GM21737 (cell line): ENCODE data around the gene NME5.

Source experiments
- ATAC-seq: cut with Tn5 transposase; IDR thresholded peaks from one replicate; pipeline ENCODE4 v1.9.1; 2021; ENCODE audit warnings: mild to moderate bottlenecking, moderate library complexity; ENCODE audit not compliant: unreplicated experiment

Gene NME5

GRCh38 chr5:138140268-138140667, 1.0 kb upstream of the NME5 start:
- ATAC-seq = no peak

- ATAC-seq = no peak
Measured at GRCh38 chr5:138139781-138140090, 508 bp upstream of the NME5 start.

- ATAC-seq = no peak
Measured at GRCh38 chr5:138132543-138132942, 6.7 kb downstream of the NME5 start.

- no peak for ATAC-seq
Measured at GRCh38 chr5:138129347-138129746, 9.9 kb downstream of the NME5 start.

GRCh38 chr5:138128334-138128733, 10.9 kb downstream of the NME5 start:
- ATAC-seq = no peak

GRCh38 chr5:138115254-138115653, 24.0 kb downstream of the NME5 start:
- ATAC-seq = no peak

- no peak for ATAC-seq
Measured at GRCh38 chr5:138111937-138112336, 27.3 kb downstream of the NME5 start.

- no peak for ATAC-seq
Measured at GRCh38 chr5:138111181-138111580, 28.0 kb downstream of the NME5 start.

- ATAC-seq = no peak
Measured at GRCh38 chr5:138110266-138110963, 28.8 kb downstream of the NME5 start.

GRCh38 chr5:138109463-138110265, 29.6 kb downstream of the NME5 start:
- no peak for ATAC-seq

- ATAC-seq = no peak
Measured at GRCh38 chr5:138107213-138107612, 32.0 kb downstream of the NME5 start.

GRCh38 chr5:138105709-138106108, 33.5 kb downstream of the NME5 start:
- no peak for ATAC-seq

GRCh38 chr5:138103319-138103637, 36.0 kb downstream of the NME5 start:
- ATAC-seq = no peak

GRCh38 chr5:138102454-138103318, 36.5 kb downstream of the NME5 start:
- ATAC-seq = no peak

- ATAC-seq = no peak
Measured at GRCh38 chr5:138096997-138097828, 42.0 kb downstream of the NME5 start.

GRCh38 chr5:138096363-138096762, 42.9 kb downstream of the NME5 start:
- ATAC-seq = no peak

- no peak for ATAC-seq
Measured at GRCh38 chr5:138095100-138095907, 43.9 kb downstream of the NME5 start.

GRCh38 chr5:138093036-138093435, 46.2 kb downstream of the NME5 start:
- no peak for ATAC-seq

GRCh38 chr5:138092301-138092700, 46.9 kb downstream of the NME5 start:
- no peak for ATAC-seq

- ATAC-seq = no peak
Measured at GRCh38 chr5:138091685-138092084, 47.5 kb downstream of the NME5 start.
